Muscle layer of colon (tissue), 2 donors: ENCODE measurements around the gene MACROD2.

ENCODE experiments used
- H3K27ac ChIP-seq: one replicate; pipeline ENCODE4 v1.7.0; 2013; ENCODE audit warnings: low read depth, mild to moderate bottlenecking, low read length, moderate library complexity
- H3K27me3 ChIP-seq, 2 donors: one replicate each; pipeline ENCODE4 v1.7.0; 2013; ENCODE audit warnings: low read length in 2 of 2, mild to moderate bottlenecking in 2 of 2; ENCODE audit not compliant: insufficient read depth in 2 of 2, control insufficient read depth in 1 of 2
- H3K36me3 ChIP-seq: one replicate; pipeline ENCODE4 v1.7.0; 2013; ENCODE audit warnings: mild to moderate bottlenecking, low read length; ENCODE audit not compliant: insufficient read depth
- H3K4me1 ChIP-seq: one replicate; pipeline ENCODE4 v1.7.0; 2013; ENCODE audit warnings: mild to moderate bottlenecking, low read length; ENCODE audit not compliant: insufficient read depth
- H3K4me3 ChIP-seq, 2 donors: one replicate each; pipeline ENCODE4 v1.7.0; 2013; ENCODE audit warnings: low read length in 2 of 2, low read depth in 1 of 2, mild to moderate bottlenecking in 1 of 2, moderate library complexity in 1 of 2
- H3K9ac ChIP-seq: one replicate; pipeline ENCODE4 v1.7.0; 2013; ENCODE audit warnings: low read length
- H3K9me3 ChIP-seq: one replicate; pipeline ENCODE4 v1.7.0; 2013; ENCODE audit warnings: mild to moderate bottlenecking, low read length
- donor health status: abdominal sarcoma.
- donor health status: Adenocarcinoma of cecum.

Gene MACROD2

GRCh38 chr20:14706555-14706954, 711.2 kb downstream of the MACROD2 start:
- Histone ChIP-seq H3K27me3 (no peaks in the 10 kb centered on the region), H3K9me3 (no peaks in the 10 kb centered on the region), H3K36me3 (no peaks in the 10 kb centered on the region), H3K9ac (no peak overlapping the region), H3K4me3 (no peak overlapping the region), H3K4me1 (no peaks in the 10 kb centered on the region), H3K27ac (no peak overlapping the region)

- H3K9me3 ChIP-seq = no peaks in the 10 kb centered on the region
- H3K4me3 ChIP-seq = no peak overlapping the region
- H3K36me3 ChIP-seq = no peaks in the 10 kb centered on the region
- peaks cover under 1% of the 10 kb centered on the region for H3K4me1 ChIP-seq
- H3K27ac ChIP-seq = no peak overlapping the region
- H3K9ac ChIP-seq = no peak overlapping the region
- H3K27me3 ChIP-seq = no peaks in the 10 kb centered on the region
Measured at GRCh38 chr20:14707026-14707680, 711.8 kb downstream of the MACROD2 start.

- Histone ChIP-seq H3K4me1 (peaks cover 7% of the 10 kb centered on the region), H3K9me3 (no peaks in the 10 kb centered on the region), H3K4me3 (no peak overlapping the region), H3K27me3 (no peaks in the 10 kb centered on the region), H3K27ac (no peak overlapping the region), H3K36me3 (no peaks in the 10 kb centered on the region), H3K9ac (no peak overlapping the region)
Measured at GRCh38 chr20:14707865-14708596, 712.7 kb downstream of the MACROD2 start.

GRCh38 chr20:14709439-14709838, 714.1 kb downstream of the MACROD2 start:
- Histone ChIP-seq H3K36me3 (no peaks in the 10 kb centered on the region), H3K4me3 (no peak overlapping the region), H3K4me1 (peaks cover 7% of the 10 kb centered on the region), H3K27me3 (no peaks in the 10 kb centered on the region), H3K9me3 (no peaks in the 10 kb centered on the region), H3K27ac (no peak overlapping the region), H3K9ac (no peak overlapping the region)

GRCh38 chr20:14710951-14711350, 715.6 kb downstream of the MACROD2 start:
- Histone ChIP-seq H3K9ac (no peak overlapping the region), H3K4me3 (no peak overlapping the region), H3K27me3 (no peaks in the 10 kb centered on the region), H3K9me3 (no peaks in the 10 kb centered on the region), H3K4me1 (peaks cover 7% of the 10 kb centered on the region), H3K36me3 (no peaks in the 10 kb centered on the region), H3K27ac (no peak overlapping the region)

GRCh38 chr20:14711652-14712051, 716.3 kb downstream of the MACROD2 start:
- Histone ChIP-seq H3K27me3 (no peaks in the 10 kb centered on the region), H3K27ac (no peak overlapping the region), H3K36me3 (no peaks in the 10 kb centered on the region), H3K4me3 (no peak overlapping the region), H3K9me3 (no peaks in the 10 kb centered on the region), H3K9ac (no peak overlapping the region), H3K4me1 (peaks cover 7% of the 10 kb centered on the region)

GRCh38 chr20:14712302-14712739, 717.0 kb downstream of the MACROD2 start:
- H3K27ac ChIP-seq = no peak overlapping the region
- peaks cover 7% of the 10 kb centered on the region for H3K4me1 ChIP-seq
- no peaks in the 10 kb centered on the region for H3K9me3 ChIP-seq
- no peaks in the 10 kb centered on the region for H3K27me3 ChIP-seq
- H3K9ac ChIP-seq = no peak overlapping the region
- no peaks in the 10 kb centered on the region for H3K36me3 ChIP-seq
- H3K4me3 ChIP-seq = no peak overlapping the region

GRCh38 chr20:14715400-14715799, 720.1 kb downstream of the MACROD2 start:
- no peaks in the 10 kb centered on the region for H3K36me3 ChIP-seq
- peaks cover 7% of the 10 kb centered on the region for H3K4me1 ChIP-seq
- no peak overlapping the region for H3K27ac ChIP-seq
- H3K4me3 ChIP-seq = no peak overlapping the region
- H3K9ac ChIP-seq = no peak overlapping the region
- no peaks in the 10 kb centered on the region for H3K27me3 ChIP-seq
- no peaks in the 10 kb centered on the region for H3K9me3 ChIP-seq

GRCh38 chr20:14716351-14716801, 721.1 kb downstream of the MACROD2 start:
- Histone ChIP-seq H3K27me3 (no peaks in the 10 kb centered on the region), H3K9me3 (no peaks in the 10 kb centered on the region), H3K9ac (no peak overlapping the region), H3K4me3 (no peak overlapping the region), H3K4me1 (peaks cover 7% of the 10 kb centered on the region), H3K36me3 (no peaks in the 10 kb centered on the region), H3K27ac (no peak overlapping the region)

- Histone ChIP-seq H3K9ac (no peak overlapping the region), H3K9me3 (no peaks in the 10 kb centered on the region), H3K36me3 (no peaks in the 10 kb centered on the region), H3K27ac (no peak overlapping the region), H3K27me3 (no peaks in the 10 kb centered on the region), H3K4me3 (no peak overlapping the region), H3K4me1 (peaks cover 5% of the 10 kb centered on the region)
Measured at GRCh38 chr20:14717134-14717999, 722.1 kb downstream of the MACROD2 start.

- Histone ChIP-seq H3K36me3 (no peaks in the 10 kb centered on the region), H3K4me1 (no peaks in the 10 kb centered on the region), H3K9me3 (no peaks in the 10 kb centered on the region), H3K27ac (no peak overlapping the region), H3K9ac (no peak overlapping the region), H3K4me3 (no peak overlapping the region), H3K27me3 (no peaks in the 10 kb centered on the region)
Measured at GRCh38 chr20:14720251-14720650, 724.9 kb downstream of the MACROD2 start.
